C1 segment of cervical spinal cord (tissue), 14 donors: ENCODE data around the gene UNC5CL.

Source experiments
- DNase-seq, 14 donors: peaks; one replicate each; lab custom pipeline; 2025; lab: John Stamatoyannopoulos, UW

Gene UNC5CL

DNA sequence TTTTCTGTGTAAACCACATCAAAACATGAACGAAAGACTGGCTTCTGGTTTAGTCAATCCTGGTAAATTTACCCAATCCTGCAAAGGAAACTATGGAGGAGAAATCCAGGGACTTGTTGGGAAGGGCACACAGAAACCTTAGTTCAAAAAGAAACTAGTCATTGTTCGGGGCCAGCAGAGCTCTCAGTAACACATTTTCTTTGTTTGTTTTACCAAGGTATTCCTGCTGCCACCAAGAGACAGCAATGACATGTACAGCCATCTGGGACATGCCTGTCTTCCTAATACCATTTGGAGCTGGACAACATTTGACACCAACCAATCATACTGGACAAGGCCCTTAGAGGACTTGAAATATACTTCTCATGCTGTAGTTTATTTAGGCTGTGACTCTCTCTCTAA is 24.9 kb upstream of the UNC5CL start:
- no peak for DNase-seq

DNA sequence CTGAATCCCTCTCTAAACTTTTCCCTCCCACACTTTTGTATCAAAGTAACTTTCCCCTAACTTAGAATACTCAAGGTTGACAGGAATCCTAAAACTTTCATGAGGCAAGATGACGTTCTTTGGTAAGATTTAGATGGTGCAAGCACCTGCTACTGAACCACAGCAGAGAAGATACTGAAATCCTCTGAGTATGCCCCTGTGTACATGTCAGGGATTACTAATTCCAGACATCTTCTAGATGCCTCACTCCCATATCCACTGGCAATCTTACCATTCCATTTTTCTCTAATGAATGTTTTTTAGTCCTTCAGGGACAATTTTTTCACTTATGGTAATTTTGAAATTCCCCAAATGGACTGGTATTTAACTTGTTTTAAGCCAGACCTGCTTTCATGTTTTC is 23.0 kb upstream of the UNC5CL start:
- DNase-seq = no peak

DNA sequence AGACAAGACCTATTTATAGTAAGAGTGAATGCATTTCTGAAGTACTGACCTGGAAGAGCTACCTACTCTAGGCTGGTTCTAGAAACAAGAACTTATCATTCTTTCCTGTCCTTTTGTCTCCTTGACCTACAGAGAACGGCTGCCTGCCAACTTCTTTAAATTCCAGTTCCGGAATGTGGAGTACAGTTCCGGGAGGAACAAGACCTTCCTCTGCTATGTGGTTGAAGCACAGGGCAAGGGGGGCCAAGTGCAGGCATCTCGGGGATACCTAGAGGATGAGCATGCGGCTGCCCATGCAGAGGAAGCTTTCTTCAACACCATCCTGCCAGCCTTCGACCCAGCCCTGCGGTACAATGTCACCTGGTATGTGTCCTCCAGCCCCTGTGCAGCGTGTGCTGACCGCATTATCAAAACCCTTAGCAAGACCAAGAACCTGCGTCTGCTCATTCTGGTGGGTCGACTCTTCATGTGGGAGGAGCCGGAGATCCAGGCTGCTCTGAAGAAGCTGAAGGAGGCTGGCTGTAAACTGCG is 22.2 kb upstream of the UNC5CL start:
- DNase-seq = no peak

DNA sequence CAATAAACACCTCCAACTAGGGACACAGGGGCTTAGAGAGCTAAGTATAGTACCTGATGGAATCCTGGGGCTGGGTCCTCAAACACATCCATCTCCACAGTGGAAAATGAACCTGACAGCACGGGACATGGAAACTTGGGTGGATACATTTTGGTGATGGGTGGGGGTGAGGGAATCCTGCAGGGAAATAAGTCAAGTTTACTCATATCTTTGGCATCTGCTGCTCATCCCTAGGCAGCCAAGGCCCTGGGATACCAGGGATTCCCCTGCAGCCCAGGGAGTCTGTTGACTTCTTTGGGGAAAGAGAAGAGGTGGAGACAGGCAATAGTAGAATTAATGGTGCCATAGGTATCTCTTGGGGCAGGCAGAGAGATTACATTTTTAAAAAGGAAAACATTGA is 20.5 kb upstream of the UNC5CL start:
- no peak for DNase-seq

DNA sequence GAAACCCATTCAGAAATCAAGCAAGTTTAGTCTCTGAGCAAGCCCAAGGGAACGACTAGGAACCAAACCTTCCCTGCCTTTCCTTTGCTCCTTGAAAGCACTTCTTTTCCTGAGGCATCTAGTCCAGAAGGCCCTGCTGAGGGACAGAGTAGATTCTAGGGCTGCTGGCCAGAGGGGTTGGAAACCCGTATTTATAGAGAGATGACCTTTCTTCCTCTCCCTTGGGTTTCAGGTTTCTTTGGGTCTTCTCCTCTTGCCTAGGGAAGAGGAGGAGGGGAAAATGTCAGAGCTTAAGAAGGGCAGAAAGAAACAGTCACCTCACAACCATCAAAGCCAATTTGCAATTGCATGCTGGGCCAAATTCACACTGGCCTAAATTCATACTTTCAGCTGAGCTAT is 19.8 kb upstream of the UNC5CL start:
- no peak for DNase-seq

DNA sequence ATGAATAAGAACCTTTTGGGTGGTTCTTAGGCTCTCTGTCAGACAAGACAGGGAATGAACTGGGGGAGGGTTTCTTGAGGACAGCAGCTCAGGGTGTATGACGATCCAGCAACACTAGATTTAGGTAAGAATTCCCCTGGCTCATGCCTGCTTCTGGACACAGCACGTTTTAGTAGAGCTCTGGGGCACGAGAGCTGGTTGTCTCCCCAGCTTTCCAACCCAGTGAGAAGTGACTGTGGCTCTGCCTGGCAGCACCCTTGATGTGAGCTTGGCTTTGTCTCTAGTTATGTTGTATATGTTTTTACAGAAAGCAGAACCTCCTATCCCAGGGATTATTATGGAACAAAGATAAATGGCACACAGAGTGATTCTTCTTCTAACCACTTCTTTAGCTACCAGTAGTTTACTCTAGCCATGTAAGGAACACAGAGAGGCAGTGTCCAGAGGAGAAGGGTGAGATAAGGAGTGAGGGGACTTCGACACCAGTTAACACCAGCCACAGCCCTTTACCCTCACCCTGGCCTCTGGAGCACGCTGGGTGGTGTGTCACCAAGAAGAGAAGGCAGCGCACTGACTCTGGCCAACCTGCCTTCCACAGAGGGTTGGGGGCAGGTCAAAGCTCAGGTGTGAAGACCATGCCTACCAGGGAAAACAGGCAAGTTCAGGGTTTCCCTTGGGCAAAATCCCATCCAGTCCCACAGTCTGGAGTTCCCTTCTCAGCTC is 17.9 kb upstream of the UNC5CL start:
- no peak for DNase-seq

DNA sequence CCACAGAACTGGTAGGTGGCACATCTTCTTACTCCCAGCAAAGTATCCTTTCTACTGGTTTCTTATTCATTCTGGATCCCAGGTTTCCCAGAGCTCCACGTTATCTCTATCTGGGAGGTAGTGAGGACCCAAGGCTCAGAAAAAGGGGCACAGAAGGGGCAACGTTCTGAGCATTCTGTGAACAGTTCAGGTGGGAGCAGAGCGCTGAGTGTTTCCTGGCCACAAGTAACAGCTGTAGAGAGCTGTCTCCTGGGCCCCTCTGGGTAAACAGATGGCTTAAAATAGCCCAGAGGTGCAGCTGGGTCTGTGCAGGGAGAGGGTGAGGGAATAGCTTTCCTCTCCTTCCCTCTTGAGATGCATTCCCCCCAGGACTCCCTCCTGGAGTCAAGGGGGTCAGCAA is 16.1 kb upstream of the UNC5CL start:
- DNase-seq = no peak

DNA sequence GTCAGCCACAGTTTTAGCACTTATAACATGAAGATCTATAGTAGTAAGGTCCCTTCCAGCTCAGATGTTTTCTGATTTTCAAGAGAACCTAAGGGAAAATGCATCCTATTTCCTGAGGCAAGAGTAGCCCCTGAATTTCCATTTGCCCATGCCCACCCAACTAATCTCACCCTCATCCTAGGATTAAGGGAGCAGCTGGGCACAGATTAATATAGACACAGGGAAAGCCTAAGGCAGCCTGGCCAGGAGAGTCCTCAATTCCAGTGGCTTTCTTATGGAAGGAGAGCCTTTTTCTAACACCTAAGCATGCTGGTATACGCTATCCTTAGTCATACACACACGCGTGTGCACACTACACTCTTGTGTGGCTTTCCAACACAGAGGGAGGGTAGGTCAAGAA is 15.5 kb upstream of the UNC5CL start:
- no peak for DNase-seq

DNA sequence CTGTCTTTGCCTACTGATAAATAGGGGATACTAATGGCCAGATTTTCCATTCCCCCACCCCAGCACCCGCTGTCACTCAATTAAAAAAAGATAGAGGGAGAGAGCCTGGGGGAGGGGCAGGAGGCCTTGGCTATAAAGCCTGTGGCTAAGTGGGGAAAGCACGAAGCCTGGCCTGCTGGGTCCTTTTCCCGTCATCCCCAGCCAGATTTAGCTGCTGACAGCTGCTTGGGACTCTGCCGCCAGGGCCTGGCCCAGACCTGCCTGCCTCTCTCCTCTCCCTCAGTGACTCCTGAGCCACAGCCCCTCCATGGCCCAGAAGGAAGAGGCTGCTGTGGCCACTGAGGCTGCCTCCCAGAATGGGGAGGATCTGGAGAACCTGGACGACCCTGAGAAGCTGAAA is 14.0 kb upstream of the UNC5CL start, which contains the start of gene APOBEC2:
TSS of gene APOBEC2 (plus strand) at position 162 of the 400 bp plus-strand sequence. CDS start at position 308, 146 bp downstream.
- no peak for DNase-seq

DNA sequence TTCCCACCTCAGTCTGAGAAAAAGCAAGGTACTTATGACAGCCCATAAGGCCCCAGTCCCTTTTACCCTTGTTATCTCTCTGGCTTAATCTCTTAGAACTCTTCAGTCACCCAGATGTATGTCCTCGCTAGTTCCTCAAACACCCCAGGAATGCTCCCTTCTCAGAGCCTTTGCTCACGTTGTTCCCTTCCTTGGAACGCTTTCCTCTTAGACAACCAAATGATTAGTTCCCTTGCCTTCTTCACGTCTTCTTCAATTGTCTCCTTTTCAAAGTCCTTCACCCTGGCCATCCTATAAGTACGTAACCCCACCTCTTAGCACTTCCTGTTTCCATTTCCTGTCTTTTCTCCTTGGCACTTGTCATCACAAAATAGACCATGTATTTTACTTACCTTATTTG is 12.9 kb upstream of the UNC5CL start:
- DNase-seq = no peak

DNA sequence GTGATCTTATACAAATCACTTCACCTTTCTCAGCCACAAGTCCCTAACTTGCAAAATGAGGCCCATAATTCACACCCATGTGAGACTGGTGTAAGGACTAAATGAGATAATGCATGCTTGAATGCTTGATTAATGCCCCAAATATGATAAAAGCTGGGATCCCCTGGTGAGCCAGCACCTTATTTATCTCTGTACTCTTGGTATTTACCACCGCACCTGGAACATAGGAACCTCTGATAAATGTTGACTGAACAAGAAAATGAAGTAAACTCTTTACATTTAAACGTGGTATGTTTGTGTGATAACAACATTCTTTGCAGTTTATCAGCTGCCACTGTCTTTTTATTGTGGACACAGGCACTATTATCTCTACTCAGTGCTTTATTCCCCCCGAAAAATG is 11.5 kb upstream of the UNC5CL start:
- DNase-seq = no peak

DNA sequence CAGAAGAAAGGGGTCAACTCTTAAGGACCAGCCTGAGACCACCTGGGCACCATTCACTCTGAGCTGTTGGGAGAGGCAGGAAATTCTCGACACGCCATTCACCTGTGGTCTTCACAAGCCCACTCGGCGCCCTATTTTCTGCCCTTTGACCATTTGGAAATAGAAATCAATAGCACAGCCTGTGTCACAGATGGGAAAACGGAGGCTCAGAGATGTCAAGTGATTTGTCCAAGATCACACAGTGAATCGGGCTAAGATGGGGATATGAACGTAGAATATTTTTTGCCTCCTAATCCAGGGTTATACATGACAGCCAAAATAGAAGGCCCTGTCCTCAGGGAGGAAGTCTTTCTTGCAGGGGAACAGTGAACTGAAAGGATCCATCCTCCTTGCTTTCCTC is 10.9 kb upstream of the UNC5CL start:
- DNase-seq = no peak

DNA sequence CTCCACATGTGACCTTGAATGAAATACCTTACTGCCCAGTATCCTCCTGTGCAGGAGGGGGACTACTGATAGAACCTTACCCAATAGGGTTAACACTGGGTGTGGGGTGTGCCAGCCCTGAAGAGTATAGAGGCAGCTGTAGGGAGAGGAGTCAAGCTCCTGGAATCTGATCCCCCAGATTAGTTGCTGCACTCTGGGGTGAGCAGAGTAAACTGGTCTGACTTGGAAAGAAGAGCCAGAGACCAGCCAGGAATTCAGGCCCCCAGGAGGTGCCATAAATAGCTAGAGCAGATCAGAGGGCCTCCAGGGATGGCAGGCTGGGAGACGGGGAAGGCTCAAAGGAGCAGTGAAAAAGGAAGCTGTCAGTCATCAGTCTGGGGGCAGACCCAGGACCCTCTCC is 10.5 kb upstream of the UNC5CL start:
- DNase-seq = no peak

DNA sequence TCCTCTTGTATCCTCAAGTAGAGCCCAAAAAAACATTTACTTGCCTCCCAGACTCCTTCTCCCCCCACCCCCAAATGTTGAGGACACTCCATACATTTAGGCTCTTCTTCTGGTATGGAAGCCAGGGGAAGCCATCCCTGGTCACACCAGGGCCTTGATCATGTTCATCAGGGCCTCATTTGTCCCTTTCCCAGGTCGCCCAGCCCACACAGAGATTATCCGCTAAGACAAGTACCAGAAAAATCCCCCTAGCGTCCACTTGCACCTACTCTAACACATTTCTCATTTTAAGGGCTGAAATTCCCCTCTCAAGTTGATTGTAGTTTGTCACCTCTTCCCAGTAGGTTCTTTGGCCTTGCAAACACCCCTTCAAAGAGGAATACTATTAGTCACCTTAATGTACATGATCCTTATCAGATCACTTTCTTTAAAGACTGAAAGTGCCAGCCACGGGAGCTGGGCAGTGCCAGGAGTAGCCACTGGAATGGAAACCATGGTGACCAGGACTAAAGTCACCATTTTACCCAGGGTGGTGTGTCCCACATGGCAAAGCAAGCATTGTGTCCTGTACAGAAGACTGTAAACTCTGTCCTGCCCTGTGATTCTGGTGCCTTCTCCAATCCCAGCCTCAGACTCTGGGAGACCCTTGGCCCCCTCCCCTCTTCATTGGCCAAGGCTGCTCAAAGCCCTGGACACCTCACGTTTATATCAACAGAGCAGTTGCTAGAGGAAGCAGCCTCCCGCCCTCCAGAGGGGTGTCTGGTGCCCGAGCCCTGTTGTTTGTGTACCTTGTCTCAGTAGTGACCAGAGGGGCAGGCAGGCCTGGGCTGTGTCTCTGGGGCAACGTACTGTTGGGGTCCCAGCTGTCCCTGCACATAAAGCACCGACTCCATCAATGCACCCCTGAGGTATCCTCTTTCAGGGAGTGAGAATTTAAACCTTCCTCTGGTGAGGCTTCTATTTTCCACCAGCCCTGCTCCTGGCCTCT is 9.0 kb upstream of the UNC5CL start:
- DNase-seq = no peak

DNA sequence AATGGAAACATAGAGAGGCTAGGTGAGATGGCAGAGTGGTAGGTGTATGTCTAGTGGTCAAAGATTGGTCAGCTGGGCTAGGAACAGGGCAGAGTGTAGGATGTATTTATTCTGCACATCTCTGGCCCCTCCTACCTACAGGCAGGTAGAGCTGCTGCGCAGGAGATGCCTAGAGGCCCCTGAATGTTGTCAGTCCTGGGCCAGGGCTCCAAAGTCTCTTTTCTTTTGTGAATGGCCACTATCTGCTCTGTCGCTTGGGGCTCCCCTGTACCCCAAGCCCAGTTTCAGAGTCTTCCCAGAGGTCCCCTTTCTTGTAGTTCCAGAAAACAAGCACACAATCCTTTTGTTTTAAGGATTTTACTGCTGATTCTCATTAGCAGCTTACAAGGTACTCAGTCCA is 8.3 kb upstream of the UNC5CL start:
- DNase-seq = no peak

DNA sequence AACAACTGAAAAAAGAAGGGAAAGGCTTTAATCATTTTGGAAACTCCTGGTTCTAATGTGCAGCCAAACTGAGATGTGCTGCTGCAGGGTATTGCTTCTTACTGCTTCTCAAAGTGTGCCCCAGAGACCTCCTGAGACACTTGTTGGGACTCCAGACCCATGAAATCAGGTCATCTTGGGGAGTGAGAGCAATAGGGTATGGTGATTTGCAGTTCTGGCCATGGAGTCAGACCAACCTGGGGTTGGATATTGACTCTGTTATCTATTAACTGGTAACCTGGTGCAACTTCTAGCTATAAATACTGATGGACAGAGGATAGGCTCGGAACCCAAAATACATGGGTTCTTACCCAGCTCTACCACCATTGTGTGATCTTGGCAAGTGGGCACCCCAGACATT is 7.1 kb upstream of the UNC5CL start:
- no peak for DNase-seq

DNA sequence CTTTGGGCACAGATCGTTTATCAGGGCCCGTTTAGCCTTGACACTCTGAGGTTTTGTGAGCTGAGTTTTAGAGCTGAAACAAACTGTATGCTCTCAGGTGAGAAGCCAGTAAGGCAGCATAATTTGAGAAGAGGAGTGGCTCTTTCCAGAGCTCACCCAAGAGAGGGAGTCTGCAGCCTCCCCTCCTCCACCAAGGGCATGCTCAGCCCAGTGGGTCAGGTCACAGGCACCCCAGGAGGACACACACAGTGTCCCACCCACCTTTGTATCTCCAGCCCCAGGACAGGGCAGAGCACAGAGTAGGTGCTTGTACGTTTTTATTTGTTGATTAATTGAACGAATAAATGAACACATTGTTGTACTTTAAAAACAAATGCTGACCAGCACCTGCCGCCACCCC is 6.6 kb upstream of the UNC5CL start:
- DNase-seq = no peak

DNA sequence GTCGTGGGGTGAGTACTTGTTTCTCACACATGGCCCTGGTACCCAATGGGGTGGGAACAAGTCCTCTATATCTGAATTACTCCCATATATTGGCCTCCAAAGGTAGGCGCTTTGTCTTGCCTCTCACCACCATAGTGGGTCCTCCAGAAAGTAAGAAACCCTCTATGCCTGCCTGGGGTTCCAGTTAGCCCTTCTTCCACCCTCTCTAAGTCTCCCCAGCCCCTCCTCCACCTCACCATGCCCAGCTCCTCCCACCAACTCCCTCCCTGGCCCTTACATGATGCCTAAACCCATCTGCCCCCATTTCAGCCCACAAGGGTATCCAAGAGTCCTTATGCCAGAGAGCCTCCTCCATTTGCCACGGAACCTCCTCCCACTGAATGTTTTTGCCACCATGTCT is 4.1 kb upstream of the UNC5CL start:
- DNase-seq = no peak

DNA sequence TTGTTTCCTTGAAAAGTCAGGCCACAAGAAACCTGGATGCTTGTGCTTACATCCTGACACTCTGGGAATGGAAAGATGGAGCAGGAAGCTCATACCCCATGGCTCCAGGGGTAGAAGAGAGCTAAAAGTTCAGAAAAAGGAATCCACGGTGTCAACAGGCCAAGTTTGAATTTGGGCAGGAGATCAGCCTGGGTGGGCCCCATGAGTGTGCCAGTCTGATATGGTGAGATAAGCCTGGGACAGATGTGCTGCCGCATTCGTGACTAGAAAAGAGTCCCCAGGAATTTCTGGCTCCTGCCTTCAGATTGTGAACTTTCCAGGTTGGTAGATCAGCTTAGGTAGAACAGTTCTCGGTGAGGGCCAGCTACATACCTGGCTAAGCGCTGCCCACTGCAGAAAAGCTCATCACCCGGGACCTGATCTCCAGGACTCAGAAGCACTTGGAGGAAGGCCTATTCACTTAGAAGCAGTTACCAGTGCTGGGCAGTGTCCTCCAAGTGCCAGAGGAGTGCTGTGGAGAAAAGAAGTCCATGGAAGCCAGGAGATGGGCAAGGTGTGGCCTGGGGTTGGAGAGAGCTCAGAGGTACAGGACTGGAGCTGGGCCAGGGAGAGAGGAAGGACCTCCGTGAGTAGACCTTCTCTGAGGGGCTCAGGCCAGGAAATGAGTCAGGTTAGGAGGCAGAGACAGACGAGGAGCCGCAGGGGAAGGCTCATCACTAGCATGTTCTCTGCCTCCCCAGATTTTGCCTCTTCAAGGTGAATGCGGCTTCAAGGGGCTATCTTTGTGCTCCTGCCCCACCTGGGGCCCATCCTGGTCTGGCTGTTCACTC is 3.4 kb upstream of the UNC5CL start, which contains the start of gene TSPO2:
TSS of gene TSPO2 (plus strand) at position 242 of the 830 bp plus-strand sequence. CDS start at position 761, 519 bp downstream.
- no peak for DNase-seq

DNA sequence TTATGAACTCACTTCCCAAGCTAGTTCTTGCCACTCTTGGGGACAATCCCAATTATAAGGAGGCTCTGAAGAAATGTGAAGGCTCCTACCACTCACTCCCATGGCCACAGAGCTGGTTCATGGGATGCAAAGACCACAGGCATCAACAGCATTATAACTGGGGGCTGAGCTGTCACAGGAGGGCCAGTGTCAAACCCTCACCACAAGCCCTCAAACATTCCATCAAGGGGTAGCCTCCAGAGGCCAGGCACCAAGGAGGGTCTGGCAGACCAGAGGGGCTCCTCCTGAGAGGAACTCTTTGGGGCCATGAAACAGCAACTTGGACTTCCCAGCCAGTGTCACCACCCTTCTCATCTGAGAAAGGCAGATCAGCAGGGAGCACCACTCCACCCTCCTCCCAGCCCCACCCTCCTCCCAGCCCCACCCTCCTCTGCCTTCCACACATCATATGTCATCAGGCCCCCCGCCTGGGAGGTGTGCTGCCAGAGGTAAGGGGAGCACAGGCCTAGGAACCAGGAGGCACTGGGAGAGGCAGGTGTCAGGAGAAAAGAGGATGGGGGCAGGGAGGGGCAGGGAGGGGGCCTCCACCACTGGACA is 2.0 kb upstream of the UNC5CL start:
- DNase-seq = no peak
